HG03565 (cell line): Measurements from ENCODE around the gene LPIN1.
A peak's percentile ranks its signal among the peaks of the same experiment; 100 is the strongest.

Experiments used
- ATAC-seq: cut with Tn5 transposase; IDR thresholded peaks from one replicate; pipeline ENCODE4 v1.9.1; 2021; ENCODE audit warnings: mild to moderate bottlenecking, moderate library complexity; ENCODE audit not compliant: unreplicated experiment

LPIN1 gene

DNA sequence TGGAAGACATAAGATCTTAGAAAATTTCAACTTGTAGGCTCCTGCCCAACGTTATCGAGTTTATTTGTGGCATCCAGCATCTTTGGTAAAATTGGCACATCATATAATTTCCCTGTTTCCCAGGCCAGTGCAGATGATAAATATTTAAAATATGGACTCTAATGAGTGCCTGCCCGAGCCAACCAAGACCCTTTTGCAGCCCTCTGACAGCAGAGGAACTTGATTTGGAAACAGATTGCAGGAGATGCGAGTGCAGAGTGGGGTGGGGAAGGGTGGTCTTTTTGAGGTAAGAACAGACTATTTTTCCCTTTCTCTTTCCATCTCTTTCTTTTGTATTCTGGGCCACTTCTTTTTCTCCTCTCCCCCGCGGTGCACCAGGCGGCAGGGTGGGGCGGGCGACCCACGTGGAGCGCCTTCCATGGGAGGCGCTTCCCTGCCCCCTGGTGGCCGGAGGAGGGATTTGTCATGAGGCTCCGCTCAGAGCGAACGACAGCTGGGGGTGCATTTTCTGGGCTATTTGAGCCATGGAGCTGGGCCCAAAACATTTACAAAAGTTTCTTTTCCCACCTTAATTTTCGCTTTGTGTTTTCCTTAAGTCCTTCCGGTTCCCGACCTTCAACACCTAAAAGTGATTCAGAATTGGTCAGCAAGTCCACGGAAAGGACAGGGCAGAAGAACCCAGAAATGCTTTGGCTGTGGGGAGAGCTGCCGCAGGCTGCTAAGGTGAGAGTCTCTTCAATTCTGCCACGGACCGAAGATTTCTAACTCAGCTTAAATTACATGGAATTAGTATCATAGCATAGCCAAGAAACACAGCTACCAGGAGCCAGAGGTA lies 32.7 kb downstream of the LPIN1 start:
- ATAC-seq: peak; percentile 82

GRCh38 chr2:11781602-11782001 lies 35.2 kb downstream of the LPIN1 start:
- no peak for ATAC-seq

- no peak for ATAC-seq
Observed at GRCh38 chr2:11784280-11784679, 37.8 kb downstream of the LPIN1 start.

DNA sequence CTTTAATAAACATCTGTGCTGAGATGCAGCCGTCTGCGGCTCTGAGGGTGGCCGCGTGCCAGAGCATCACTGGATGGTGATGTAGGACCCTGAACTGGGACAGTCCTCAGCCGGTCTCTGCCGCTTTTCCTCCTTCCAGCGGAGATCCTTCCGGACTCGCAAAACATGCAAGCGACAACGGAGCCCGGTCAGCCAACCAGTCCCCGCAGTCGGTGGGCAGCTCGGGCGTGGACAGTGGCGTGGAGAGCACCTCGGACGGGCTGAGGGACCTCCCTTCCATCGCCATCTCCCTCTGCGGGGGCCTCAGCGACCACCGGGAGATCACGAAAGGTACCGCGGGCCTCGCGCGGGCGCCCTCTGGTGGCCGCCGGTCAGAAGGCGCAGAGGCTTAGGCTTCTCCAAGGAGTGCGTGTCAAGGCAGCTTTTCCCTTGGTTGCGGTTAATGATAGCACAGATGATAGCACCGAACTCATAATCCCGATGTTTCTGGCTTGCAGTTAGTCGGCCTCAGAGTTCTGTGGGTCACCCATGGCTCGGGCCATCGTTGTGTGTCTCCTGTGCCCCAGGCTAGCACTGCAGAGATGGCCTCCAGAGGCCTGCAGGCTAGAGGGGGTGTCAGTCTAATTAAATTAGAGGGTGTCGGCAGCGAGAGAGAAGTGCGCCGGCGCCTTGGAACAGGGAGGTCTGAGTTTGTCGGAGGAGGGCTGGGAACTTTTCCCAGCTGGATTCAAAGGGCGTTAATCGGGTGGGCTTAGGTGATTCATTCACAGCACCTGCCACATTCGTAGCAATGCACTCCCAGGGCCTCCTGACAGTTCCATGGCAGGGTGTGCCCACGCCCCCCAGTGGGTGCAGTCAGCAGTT lies 38.5 kb downstream of the LPIN1 start:
- no peak for ATAC-seq

GRCh38 chr2:11785611-11785940 lies 39.1 kb downstream of the LPIN1 start:
- ATAC-seq: no peak

DNA sequence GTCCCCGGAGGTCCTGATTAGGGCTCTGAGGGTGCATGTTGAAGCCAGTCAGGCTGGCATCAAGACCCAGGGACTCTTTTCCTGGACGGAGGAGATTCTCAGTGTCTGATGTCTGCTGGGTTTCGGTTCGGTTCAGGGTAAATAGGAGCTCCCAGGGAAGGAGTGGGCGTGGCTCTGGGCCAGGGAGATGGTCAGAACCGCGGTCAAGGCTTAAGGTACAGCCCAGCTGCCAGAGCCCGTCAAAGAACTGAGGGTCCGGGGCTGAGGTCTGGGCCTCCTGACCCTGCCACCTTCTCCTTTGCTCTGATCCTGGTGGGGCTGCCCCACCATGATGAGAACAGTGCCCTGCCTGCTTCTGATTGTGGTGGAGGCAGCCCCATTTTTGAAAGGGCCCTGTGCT lies 39.8 kb downstream of the LPIN1 start:
- no peak for ATAC-seq

- no peak for ATAC-seq
Observed at GRCh38 chr2:11786592-11786991, 40.2 kb downstream of the LPIN1 start.

- no peak for ATAC-seq
Observed at GRCh38 chr2:11787991-11788390, 41.6 kb downstream of the LPIN1 start.

DNA sequence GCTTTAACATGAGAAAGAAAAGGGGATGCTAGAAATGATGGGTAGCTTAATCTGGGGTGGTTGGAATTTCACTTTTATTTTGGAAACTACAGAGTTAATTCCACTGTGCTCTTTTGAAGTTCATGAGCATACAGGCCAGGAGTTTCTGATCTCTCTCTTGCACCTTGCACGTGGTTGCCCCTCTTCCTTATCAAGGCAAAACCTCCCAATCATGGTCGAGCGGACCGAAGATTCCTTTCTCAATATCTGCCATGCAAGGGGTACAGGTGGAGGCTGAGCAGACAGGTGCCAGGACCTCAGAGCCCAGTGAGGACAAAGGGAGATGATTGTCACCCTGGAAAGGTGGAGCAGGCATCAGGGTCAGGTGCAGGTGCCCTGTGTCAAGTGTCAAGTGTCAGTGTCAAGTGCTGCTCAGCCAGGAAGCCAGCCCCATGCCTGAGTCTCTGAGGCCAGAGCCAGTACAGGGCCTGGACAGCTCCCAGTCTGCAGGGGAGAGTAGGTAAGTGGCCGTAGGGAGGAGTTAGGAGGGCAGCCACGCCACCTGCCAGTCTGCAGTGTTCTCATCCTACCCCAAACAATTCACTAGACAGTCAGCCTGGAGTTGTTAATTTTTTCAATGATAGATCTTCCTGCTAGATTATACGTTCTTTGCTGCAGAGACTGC lies 42.2 kb downstream of the LPIN1 start:
- ATAC-seq: no peak

- ATAC-seq: no peak
Observed at GRCh38 chr2:11789243-11789642, 42.8 kb downstream of the LPIN1 start.

DNA sequence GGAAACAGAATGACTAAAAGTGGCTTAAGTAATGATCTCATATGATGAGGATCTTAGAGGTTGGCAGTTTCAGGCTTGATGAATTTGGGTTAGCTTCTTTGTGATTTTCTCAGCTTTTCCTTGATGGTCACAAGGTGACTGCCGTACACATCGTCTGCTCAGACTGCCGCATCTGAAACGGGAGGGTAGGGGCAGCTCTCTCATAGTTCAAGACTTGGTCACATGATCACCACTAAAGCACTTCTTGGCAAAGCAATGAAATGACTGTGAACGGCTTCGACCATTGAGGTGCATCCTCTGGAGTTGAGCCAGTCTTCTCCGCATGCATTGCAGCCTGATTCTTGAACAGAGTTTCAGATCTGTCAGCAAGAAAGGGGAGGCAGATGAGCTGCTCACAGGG lies 43.8 kb downstream of the LPIN1 start:
- no peak for ATAC-seq

- ATAC-seq: no peak
Observed at GRCh38 chr2:11795590-11795989, 49.2 kb downstream of the LPIN1 start.

GRCh38 chr2:11796190-11797171 lies 50.0 kb downstream of the LPIN1 start:
- ATAC-seq: no peak

DNA sequence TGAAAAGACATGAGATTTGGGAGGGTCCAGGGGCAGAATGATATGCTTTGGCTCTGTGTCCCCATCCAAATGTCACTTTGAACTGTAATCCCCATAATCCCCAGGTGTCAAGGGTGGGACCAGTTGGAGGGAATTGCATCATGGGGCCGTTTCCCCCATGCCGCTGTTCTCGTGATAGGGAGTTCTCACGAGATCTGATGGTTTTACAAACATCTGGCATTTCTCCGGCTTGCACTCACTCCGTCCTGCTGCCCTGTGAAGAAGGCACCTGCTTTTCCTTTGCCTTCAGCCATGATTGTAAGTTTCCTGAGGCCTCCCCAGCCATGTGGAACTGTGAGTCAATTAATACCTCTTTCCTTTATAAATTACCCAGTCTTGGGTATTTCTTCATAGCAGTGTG lies 51.4 kb downstream of the LPIN1 start:
- ATAC-seq: no peak

DNA sequence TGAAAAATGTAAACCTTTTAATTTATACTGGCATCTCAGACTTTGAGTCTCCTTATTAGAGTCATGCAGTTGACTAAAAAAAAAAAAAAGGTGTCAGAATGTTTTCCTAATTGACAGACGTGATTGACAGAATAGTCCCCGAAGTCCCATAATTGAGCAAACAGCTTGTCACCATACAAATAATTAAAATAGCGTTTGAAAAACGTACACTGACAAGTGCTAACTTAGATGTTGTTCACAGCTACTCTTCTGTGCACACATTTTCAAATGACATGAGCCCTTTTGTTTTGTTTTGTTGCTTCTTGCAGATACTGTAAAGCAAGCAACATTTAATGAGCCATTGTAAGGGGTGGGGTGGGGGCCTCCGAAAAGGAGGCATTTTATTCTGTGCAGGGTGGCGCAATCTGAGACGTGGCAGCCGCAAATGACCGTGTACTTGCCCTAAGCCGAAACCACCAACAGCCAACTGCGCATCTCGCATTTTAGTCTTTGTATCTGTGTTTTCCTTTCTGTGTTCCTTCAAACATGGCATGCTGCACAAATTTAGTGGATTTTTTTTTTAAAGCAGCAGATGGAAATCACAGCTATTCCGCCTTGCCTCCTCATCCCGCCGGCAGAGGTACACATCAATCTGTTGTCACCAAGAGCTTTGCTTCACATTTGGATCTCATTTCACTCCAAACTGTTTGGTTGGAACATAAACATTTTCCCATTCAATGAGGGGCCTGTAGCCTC lies 52.4 kb downstream of the LPIN1 start:
- ATAC-seq: no peak

GRCh38 chr2:11799826-11800225 lies 53.4 kb downstream of the LPIN1 start:
- ATAC-seq: no peak

GRCh38 chr2:11802782-11803191 lies 56.4 kb downstream of the LPIN1 start:
- no peak for ATAC-seq

DNA sequence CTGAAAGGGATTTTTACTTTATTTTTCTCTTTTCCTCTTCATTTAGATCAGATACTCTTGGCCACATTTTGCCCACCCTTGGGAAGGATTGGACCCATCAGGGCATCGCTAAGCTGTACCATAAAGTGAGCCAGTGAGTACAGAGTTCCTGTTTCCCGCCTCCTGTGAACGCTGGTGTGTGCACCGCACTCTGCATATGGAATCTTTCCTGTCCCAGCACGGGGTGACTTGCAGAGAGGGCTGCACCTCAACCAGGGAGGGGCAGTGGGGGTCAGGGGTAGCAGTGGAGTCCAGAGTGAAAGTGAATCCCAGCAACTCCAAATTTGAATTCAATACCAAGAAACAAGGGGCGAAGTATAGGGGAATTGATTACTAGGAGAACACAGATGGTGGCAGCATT lies 58.6 kb downstream of the LPIN1 start:
- ATAC-seq: no peak

DNA sequence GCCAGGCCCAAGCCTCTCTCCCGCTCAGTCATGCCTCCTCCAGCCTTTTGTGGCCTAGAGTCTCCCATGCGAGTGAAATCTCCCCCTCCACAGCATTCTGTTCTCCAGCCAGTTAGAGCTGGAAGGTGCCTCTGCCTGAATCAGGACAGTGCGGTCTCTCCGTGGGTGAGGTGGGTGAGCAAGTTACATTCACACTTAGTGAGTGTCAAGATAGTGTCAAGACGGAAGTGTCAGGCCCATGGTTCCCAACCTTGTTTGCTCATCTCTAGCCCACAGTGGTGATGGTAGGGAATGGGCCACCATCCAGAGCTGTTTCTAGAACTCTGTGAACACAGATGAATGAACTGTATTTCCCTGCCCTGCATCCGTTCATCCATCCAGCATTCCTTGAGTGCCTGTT lies 59.5 kb downstream of the LPIN1 start:
- ATAC-seq: no peak
